ENCODE results near the gene PFKL.

The PFKL gene

GRCh38 chr21:44314561-44314960 is 14.7 kb downstream of the PFKL start:
- DNase-seq, result no peak

GRCh38 chr21:44315691-44316203 is 15.9 kb downstream of the PFKL start:
- DNase-seq, result no peak

- no peak for DNase-seq
Measured at GRCh38 chr21:44316277-44316900, 16.5 kb downstream of the PFKL start.

- no peak for DNase-seq
Measured at GRCh38 chr21:44317241-44317782, 17.5 kb downstream of the PFKL start.

GRCh38 chr21:44317871-44318270 is 18.0 kb downstream of the PFKL start:
- no peak for DNase-seq

- DNase-seq, result no peak
Measured at GRCh38 chr21:44318489-44319285, 18.8 kb downstream of the PFKL start.

- no peak for DNase-seq
Measured at GRCh38 chr21:44319407-44320065, 19.7 kb downstream of the PFKL start.

GRCh38 chr21:44320847-44321246 is 21.0 kb downstream of the PFKL start:
- no peak for DNase-seq

GRCh38 chr21:44321846-44322450 is 22.1 kb downstream of the PFKL start:
- DNase-seq, result no peak

GRCh38 chr21:44322621-44323325 is 22.9 kb downstream of the PFKL start:
- no peak for DNase-seq

GRCh38 chr21:44323591-44323990 is 23.7 kb downstream of the PFKL start:
- DNase-seq, result no peak

- DNase-seq, result no peak
Measured at GRCh38 chr21:44324106-44324853, 24.4 kb downstream of the PFKL start.

- no peak for DNase-seq
Measured at GRCh38 chr21:44324854-44325107, 24.9 kb downstream of the PFKL start.

GRCh38 chr21:44325386-44326271 is 25.8 kb downstream of the PFKL start:
- no peak for DNase-seq

GRCh38 chr21:44326272-44326647 is 26.4 kb downstream of the PFKL start:
- DNase-seq, result no peak

- no peak for DNase-seq
Measured at GRCh38 chr21:44326716-44327602, 27.1 kb downstream of the PFKL start.

GRCh38 chr21:44327603-44327974 is 27.7 kb downstream of the PFKL start:
- no peak for DNase-seq

GRCh38 chr21:44328242-44328895 is 28.5 kb downstream of the PFKL start:
- DNase-seq, result no peak

Measured in activated T-cell treated with anti-CD3 and anti-CD28 coated beads, Interleukin-2, amount 50 U/mL, for 1 hour (primary cell).